Measurements from ENCODE around the gene RNF208. TPM values are rescaled to one million over a fixed set of nuclear protein-coding genes. Genes with fewer than 3 reads are reported as not detected.

The RNF208 gene
- polyA plus RNA-seq, 3 donors, result 1.5 TPM; not detected in 2

DNA sequence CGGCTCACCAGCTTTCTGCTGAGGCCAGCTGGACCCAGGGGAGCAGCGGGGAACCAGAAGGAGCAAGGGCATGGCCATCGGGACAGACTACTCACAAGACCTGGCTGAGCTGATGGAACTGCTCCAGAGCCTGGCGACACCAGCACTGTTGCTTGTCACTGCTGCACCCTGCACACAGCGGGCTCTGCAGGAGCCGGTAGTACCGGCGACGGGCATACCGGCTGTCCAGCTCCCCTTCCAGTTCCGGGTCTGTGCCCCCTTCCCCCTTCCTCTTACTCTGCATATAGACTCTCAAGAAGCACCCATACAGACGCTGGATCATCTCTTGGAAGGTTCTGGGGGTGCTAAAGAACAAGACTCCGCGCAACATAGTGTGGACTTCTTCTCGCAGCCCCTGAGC is 34.7 kb downstream of the RNF208 start:
- intact Hi-C loops (cut with micrococcal nuclease), result loop anchor here in 1 of 2 donors (5.0 kb wide), 1 partner anchor 50 kb away; no protein-coding TSS in a partner anchor
- peak overlapping the region; percentile 95 for H3K9ac ChIP-seq (ENCODE audit: insufficient read depth, low read length, poor library complexity, severe bottlenecking)
- peaks cover 32% of the 10 kb centered on the region for H3K4me1 Mint-ChIP-seq
- TF ChIP-seq, protein P1, sequence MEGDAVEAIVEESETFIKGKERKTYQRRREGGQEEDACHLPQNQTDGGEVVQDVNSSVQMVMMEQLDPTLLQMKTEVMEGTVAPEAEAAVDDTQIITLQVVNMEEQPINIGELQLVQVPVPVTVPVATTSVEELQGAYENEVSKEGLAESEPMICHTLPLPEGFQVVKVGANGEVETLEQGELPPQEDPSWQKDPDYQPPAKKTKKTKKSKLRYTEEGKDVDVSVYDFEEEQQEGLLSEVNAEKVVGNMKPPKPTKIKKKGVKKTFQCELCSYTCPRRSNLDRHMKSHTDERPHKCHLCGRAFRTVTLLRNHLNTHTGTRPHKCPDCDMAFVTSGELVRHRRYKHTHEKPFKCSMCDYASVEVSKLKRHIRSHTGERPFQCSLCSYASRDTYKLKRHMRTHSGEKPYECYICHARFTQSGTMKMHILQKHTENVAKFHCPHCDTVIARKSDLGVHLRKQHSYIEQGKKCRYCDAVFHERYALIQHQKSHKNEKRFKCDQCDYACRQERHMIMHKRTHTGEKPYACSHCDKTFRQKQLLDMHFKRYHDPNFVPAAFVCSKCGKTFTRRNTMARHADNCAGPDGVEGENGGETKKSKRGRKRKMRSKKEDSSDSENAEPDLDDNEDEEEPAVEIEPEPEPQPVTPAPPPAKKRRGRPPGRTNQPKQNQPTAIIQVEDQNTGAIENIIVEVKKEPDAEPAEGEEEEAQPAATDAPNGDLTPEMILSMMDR (IDR thresholded peaks at IDR 0.05), result no peak
- H3K4me1 ChIP-seq (ENCODE audit: control insufficient read depth in 1 of 2, insufficient read depth in 2 of 2, low read length in 2 of 2), result peaks cover 28 to 39% of the 10 kb centered on the region in 2 donors
- peak overlapping the region; percentile 91 to 96 (median 94) for H3K27ac Mint-ChIP-seq
- H3K4me3 Mint-ChIP-seq, result peak overlapping the region; percentile 86 to 94
- H3K9me3 Mint-ChIP-seq, result peaks cover 0 to 2% (median 0%) of the 10 kb centered on the region in 7 donors
- no peaks in the 10 kb centered on the region for H3K27me3 Mint-ChIP-seq (ENCODE audit: low read depth in 3 of 3)
- no peak for DNase-seq
- H3K4me2 ChIP-seq (replicated peaks; ENCODE audit: extremely low read depth, low read length, poor library complexity, severe bottlenecking), result peak overlapping the region; percentile 100
- H4K20me1 ChIP-seq (ENCODE audit: insufficient read depth, low read length), result peaks cover 28% of the 10 kb centered on the region
- peak overlapping the region; percentile 70 to 96 for H3K27ac ChIP-seq (ENCODE audit: low read depth in 1 of 2, low read length in 2 of 2)
- no peak overlapping the region for H2AFZ ChIP-seq (ENCODE audit: insufficient read depth, low read depth, low read length, poor library complexity, severe bottlenecking)
- H3K4me3 ChIP-seq (replicated peaks in 1 of 3; ENCODE audit: low read depth in 2 of 3, low read length in 3 of 3), result peak overlapping the region; percentile 83 to 95 (median 92)
- peaks cover 37 to 73% of the 10 kb centered on the region in 2 donors for H3K36me3 Mint-ChIP-seq
- H3K9me3 ChIP-seq (replicated peaks in 1 of 2; ENCODE audit: control insufficient read depth in 1 of 2, insufficient read depth in 1 of 2, low read length in 2 of 2), result no peaks in the 10 kb centered on the region
- H3K27me3 ChIP-seq (ENCODE audit: control insufficient read depth in 2 of 2, insufficient read depth in 2 of 2, low read length in 2 of 2), result no peaks in the 10 kb centered on the region
- H3K36me3 ChIP-seq (replicated peaks in 1 of 2; ENCODE audit: control insufficient read depth in 1 of 2, insufficient read depth in 2 of 2, low read length in 2 of 2), result peaks cover 60 to 67% of the 10 kb centered on the region in 2 donors
- H3K79me2 ChIP-seq (ENCODE audit: insufficient read depth, low read length), result peaks cover 44% of the 10 kb centered on the region
- 93% methylated on average over 15 of the region's 15 CpGs for WGBS (ENCODE audit: insufficient coverage)

- TF ChIP-seq, protein P1 (IDR thresholded peaks at IDR 0.05), result no peak
- WGBS (ENCODE audit: insufficient coverage), result 98% methylated on average over 5 of the region's 6 CpGs
- H3K27ac Mint-ChIP-seq, result peak overlapping the region in 1 of 7 donors; percentile 12
- H3K36me3 ChIP-seq (replicated peaks in 1 of 2; ENCODE audit: control insufficient read depth in 1 of 2, insufficient read depth in 2 of 2, low read length in 2 of 2), result peaks cover 66 to 67% of the 10 kb centered on the region in 2 donors
- no peak overlapping the region for H3K4me3 Mint-ChIP-seq
- H3K4me3 ChIP-seq (replicated peaks in 1 of 3; ENCODE audit: low read depth in 2 of 3, low read length in 3 of 3), result no peak overlapping the region
- no peak overlapping the region for H3K4me2 ChIP-seq (replicated peaks; ENCODE audit: extremely low read depth, low read length, poor library complexity, severe bottlenecking)
- H3K27ac ChIP-seq (ENCODE audit: low read depth in 1 of 2, low read length in 2 of 2), result no peak overlapping the region
- peaks cover 28 to 39% of the 10 kb centered on the region in 2 donors for H3K4me1 ChIP-seq (ENCODE audit: control insufficient read depth in 1 of 2, insufficient read depth in 2 of 2, low read length in 2 of 2)
- H3K27me3 ChIP-seq (ENCODE audit: control insufficient read depth in 2 of 2, insufficient read depth in 2 of 2, low read length in 2 of 2), result no peaks in the 10 kb centered on the region
- no peak overlapping the region for H2AFZ ChIP-seq (ENCODE audit: insufficient read depth, low read depth, low read length, poor library complexity, severe bottlenecking)
- peaks cover 44% of the 10 kb centered on the region for H3K79me2 ChIP-seq (ENCODE audit: insufficient read depth, low read length)
- H3K9ac ChIP-seq (ENCODE audit: insufficient read depth, low read length, poor library complexity, severe bottlenecking), result no peak overlapping the region
- DNase-seq, result no peak
- H3K9me3 Mint-ChIP-seq, result peaks cover 0 to 2% (median 0%) of the 10 kb centered on the region in 7 donors
- peaks cover 26% of the 10 kb centered on the region for H4K20me1 ChIP-seq (ENCODE audit: insufficient read depth, low read length)
- intact Hi-C loops (cut with micrococcal nuclease), result loop anchor here in 1 of 2 donors (5.0 kb wide), 1 partner anchor 51 kb away; no protein-coding TSS in a partner anchor
- peaks cover 32% of the 10 kb centered on the region for H3K4me1 Mint-ChIP-seq
- H3K36me3 Mint-ChIP-seq, result peaks cover 43 to 77% of the 10 kb centered on the region in 2 donors
- no peaks in the 10 kb centered on the region for H3K27me3 Mint-ChIP-seq (ENCODE audit: low read depth in 3 of 3)
- H3K9me3 ChIP-seq (replicated peaks in 1 of 2; ENCODE audit: control insufficient read depth in 1 of 2, insufficient read depth in 1 of 2, low read length in 2 of 2), result no peaks in the 10 kb centered on the region
These were observed 35.7 kb downstream of the RNF208 start for GRCh38 chr9:137186385-137186784.
